OCI-LY7 (cell line): Measurements from ENCODE around the gene CABLES1. TPM values are rescaled to one million over a fixed set of nuclear protein-coding genes. Genes with fewer than 3 reads are reported as not detected.

ENCODE experiments used
- BruUV-seq: library from RNA; stranded (reverse); fragments of 400-500 nt; replicated peaks from 2 replicates; lab custom pipeline; 2021; lab: Mats Ljungman, UMichigan
- CTCF ChIA-PET: fragments of 300-600 bp; sonication (Branson Sonifier 250); formaldehyde crosslinking; loops from one replicate; lab custom pipeline; 2022; ENCODE audit warnings: antibody characterized with exemption; ENCODE audit not compliant: unreplicated experiment; lab: Charles Lee
- POLR2A ChIA-PET: fragments of 300-600 bp; sonication (Branson Sonifier 250); formaldehyde crosslinking; loops from one replicate; lab custom pipeline; 2022; ENCODE audit warnings: antibody characterized with exemption; lab: Charles Lee
- DNase-seq: peaks from one replicate; pipeline ENCODE4 v3.0.0-alpha.2; 2015; ENCODE audit warnings: low spot score
- H2AFZ ChIP-seq: fragments of 200-600 bp; sonication (generic), shearing (Covaris generic); 2 replicates; pipeline ENCODE4 v1.6.1; 2014; ENCODE audit warnings: mild to moderate bottlenecking, antibody characterized with exemption, low read length, moderate library complexity
- H3K27ac ChIP-seq: fragments of 200-600 bp; sonication (generic); 2 replicates; pipeline ENCODE4 v1.5.1; 2014; ENCODE audit warnings: mixed run types, low read depth, mild to moderate bottlenecking, moderate library complexity, low read length, inconsistent platforms; ENCODE audit not compliant: poor library complexity, severe bottlenecking
- H3K36me3 ChIP-seq: fragments of 200-600 bp; sonication (generic); 2 replicates; pipeline ENCODE4 v1.6.1; 2014; ENCODE audit warnings: mild to moderate bottlenecking, antibody characterized with exemption, low read length, moderate library complexity, mixed read lengths; ENCODE audit not compliant: insufficient read depth
- H3K4me1 ChIP-seq: fragments of 200-600 bp; sonication (generic); 2 replicates; pipeline ENCODE4 v1.5.1; 2014; ENCODE audit warnings: mild to moderate bottlenecking, low read length; ENCODE audit not compliant: insufficient read depth, poor library complexity, severe bottlenecking
- H3K4me2 ChIP-seq: fragments of 200-600 bp; sonication (generic); 2 replicates; pipeline ENCODE4 v1.6.1; 2014; ENCODE audit warnings: mild to moderate bottlenecking, low read length
- H3K4me3 ChIP-seq: fragments of 200-600 bp; sonication (generic); 2 replicates; pipeline ENCODE4 v1.5.1; 2014; ENCODE audit warnings: mild to moderate bottlenecking, low read depth, low read length; ENCODE audit not compliant: poor library complexity, severe bottlenecking
- H3K79me2 ChIP-seq: fragments of 200-600 bp; sonication (generic); 2 replicates; pipeline ENCODE4 v1.6.1; 2016; ENCODE audit warnings: low read depth, mild to moderate bottlenecking, low read length, moderate library complexity, mixed read lengths; ENCODE audit not compliant: insufficient read depth
- H3K9me2 ChIP-seq: fragments of 200-600 bp; sonication (generic); 2 replicates; pipeline ENCODE4 v1.6.1; 2016; ENCODE audit warnings: mild to moderate bottlenecking, low read length, mixed read lengths; ENCODE audit not compliant: insufficient read depth
- H3K9me3 ChIP-seq: fragments of 200-600 bp; sonication (generic); 2 replicates; pipeline ENCODE4 v1.6.1; 2014; ENCODE audit warnings: mild to moderate bottlenecking, mixed run types, low read length, mixed read lengths
- H4K20me1 ChIP-seq: fragments of 200-600 bp; sonication (generic); 2 replicates; pipeline ENCODE4 v1.6.1; 2014; ENCODE audit warnings: mild to moderate bottlenecking, antibody characterized with exemption, low read length, moderate library complexity, mixed read lengths; ENCODE audit not compliant: insufficient read depth
- CTCF ChIP-seq: fragments of 200-600 bp; sonication (generic); conservative IDR thresholded peaks from 2 replicates; pipeline ENCODE4 v1.5.1; 2014; ENCODE audit warnings: mild to moderate bottlenecking, antibody characterized with exemption, low read length, moderate library complexity, mixed read lengths
- EZH2phosphoT487 ChIP-seq: fragments of 200-600 bp; sonication (generic); IDR thresholded peaks from 2 replicates; pipeline ENCODE4 v1.6.1; 2018; ENCODE audit warnings: low read depth, borderline replicate concordance, mild to moderate bottlenecking, mixed run types, antibody characterized with exemption, low read length, moderate library complexity, mixed read lengths
- intact Hi-C: fragments of 100-400 bp; cut with micrococcal nuclease; formaldehyde crosslinking; loops from one replicate; pipeline ENCODE4 v1.10.0; 2022; ENCODE audit not compliant: unreplicated experiment
- total RNA-seq, 2 experiments: library from RNA; depleted of rRNA in 1 of 2; stranded (reverse); fragments of >200 nt in 1 of 2; shearing (Covaris generic) in 1 of 2; gene quantifications; 2 replicates each; pipeline ENCODE4 v1.2.3, GENCODE V29; 2014 to 2022

CABLES1 gene
- total RNA-seq, 2 experiments from 2014 or later: 20.6 to 28.7 TPM

DNA sequence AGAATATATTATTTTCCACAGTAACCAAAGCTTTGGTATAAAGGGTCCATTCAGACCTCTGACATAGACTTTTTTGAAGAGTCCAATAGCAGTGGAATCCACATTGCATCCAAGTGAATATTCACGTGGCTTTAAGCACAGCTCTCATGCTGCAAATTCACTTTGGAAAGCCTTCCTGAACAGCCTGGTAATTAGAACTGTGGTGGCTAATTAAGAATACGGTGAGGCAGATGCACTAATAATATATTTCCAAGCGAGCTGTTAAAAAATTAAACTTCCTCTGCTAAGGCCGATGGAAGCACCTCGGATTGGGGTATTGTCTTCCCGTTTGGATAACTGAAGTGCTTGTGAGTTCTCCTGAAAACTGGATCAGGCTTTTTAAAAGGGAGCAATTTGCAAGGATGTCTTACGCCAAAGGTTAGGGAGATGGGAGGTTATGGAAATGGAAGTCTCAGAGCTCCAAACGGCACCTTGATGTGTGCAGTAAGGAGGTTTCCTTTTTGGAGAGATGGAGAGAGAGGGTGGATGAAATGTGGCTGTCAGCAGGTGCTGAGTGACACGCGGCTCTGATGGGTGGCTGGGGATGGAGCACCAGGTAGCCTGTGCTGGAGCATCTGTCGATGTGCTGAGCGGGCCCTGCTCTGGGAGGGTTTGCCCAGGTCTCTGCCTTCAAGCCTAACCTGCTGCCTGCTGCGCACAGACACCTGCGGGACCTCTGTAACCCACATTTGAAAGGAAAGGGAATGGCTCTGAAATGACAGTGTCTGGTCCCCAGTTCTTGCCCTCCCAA lies 37.5 kb downstream of the CABLES1 start:
- peaks cover 8% of the 10 kb centered on the region for H3K4me1 ChIP-seq
- no peak for DNase-seq
- H3K79me2 ChIP-seq: no peaks in the 10 kb centered on the region
- H3K9me2 ChIP-seq: no peaks in the 10 kb centered on the region
- intact Hi-C loops: no loop called here
- POLR2A ChIA-PET: interaction anchor here (0.8 to 1.4 kb wide), 2 partner anchors 13 to 18 kb away, joined by 3 to 4 read pairs; no protein-coding TSS in a partner anchor
- no peaks in the 10 kb centered on the region for H3K36me3 ChIP-seq
- no TSS peak for BruUV-seq
- no peak overlapping the region for H3K4me3 ChIP-seq
- no peak overlapping the region for H2AFZ ChIP-seq
- CTCF ChIA-PET: no interaction called here
- TF ChIP-seq EZH2phosphoT487 (no peak), CTCF (no peak)
- no peak overlapping the region for H3K4me2 ChIP-seq
- no peaks in the 10 kb centered on the region for H4K20me1 ChIP-seq
- H3K9me3 ChIP-seq: no peaks in the 10 kb centered on the region
- H3K27ac ChIP-seq: no peak overlapping the region

- Histone ChIP-seq H3K4me3 (no peak overlapping the region), H3K79me2 (no peaks in the 10 kb centered on the region), H3K27ac (no peak overlapping the region), H4K20me1 (no peaks in the 10 kb centered on the region), H3K4me1 (peaks cover 8% of the 10 kb centered on the region), H3K9me2 (no peaks in the 10 kb centered on the region), H2AFZ (no peak overlapping the region), H3K9me3 (no peaks in the 10 kb centered on the region), H3K4me2 (no peak overlapping the region), H3K36me3 (no peaks in the 10 kb centered on the region)
- CTCF ChIA-PET: no interaction called here
- intact Hi-C loops: no loop called here
- BruUV-seq: no TSS peak
- DNase-seq: no peak
- TF ChIP-seq CTCF (no peak), EZH2phosphoT487 (no peak)
- POLR2A ChIA-PET: interaction anchor here (1.4 kb wide), 1 partner anchor 14 kb away, joined by 4 read pairs; no protein-coding TSS in a partner anchor
Measured at GRCh38 chr18:23173912-23174311, 38.6 kb downstream of the CABLES1 start.
